Activated CD4-positive, alpha-beta T cell treated with anti-CD3 and anti-CD28 coated beads for 36 hours (primary cell): ENCODE results near the gene ONECUT3. TPM values are rescaled to one million over a fixed set of nuclear protein-coding genes. Genes with fewer than 3 reads are reported as not detected.

Experiments
- ATAC-seq: fragments of 200-7000 bp; cut with Tn5 transposase; one replicate; pipeline ENCODE4 v1.10.0; 2021; ENCODE audit warnings: mild to moderate bottlenecking, moderate library complexity
- CTCF ChIA-PET: fragments of 350-600 bp; sonication (Branson Sonifier 250); formaldehyde crosslinking; loops from one replicate; lab custom pipeline; 2021; ENCODE audit warnings: antibody characterized with exemption; lab: Charles Lee
- POLR2A ChIA-PET: fragments of 350-600 bp; sonication (Branson Sonifier 250); formaldehyde crosslinking; loops from one replicate; lab custom pipeline; 2021; ENCODE audit warnings: antibody characterized with exemption, inconsistent platforms; lab: Charles Lee
- DNase-seq: peaks from one replicate; pipeline ENCODE4 v3.0.0-alpha.2; 2020
- H3K27ac Mint-ChIP-seq: one replicate; pipeline ENCODE4 v1.8.0; 2021; ENCODE audit warnings: mixed read lengths
- H3K27me3 Mint-ChIP-seq: one replicate; pipeline ENCODE4 v1.8.0; 2021; ENCODE audit warnings: mixed read lengths
- H3K36me3 Mint-ChIP-seq: one replicate; pipeline ENCODE4 v1.8.0; 2021; ENCODE audit warnings: low read depth, mixed read lengths
- H3K4me1 Mint-ChIP-seq: one replicate; pipeline ENCODE4 v1.8.0; 2021; ENCODE audit warnings: mixed read lengths
- H3K4me3 Mint-ChIP-seq: one replicate; pipeline ENCODE4 v1.8.0; 2021; ENCODE audit warnings: mild to moderate bottlenecking, moderate library complexity, mixed read lengths
- H3K9me3 Mint-ChIP-seq: one replicate; pipeline ENCODE4 v1.8.0; 2021; ENCODE audit warnings: low read depth, mixed read lengths
- intact Hi-C, 2 experiments: fragments of 100-400 bp; cut with DNase I in 1 of 2; cut with micrococcal nuclease in 1 of 2; formaldehyde crosslinking; loops; one replicate each; pipeline versions ENCODE4 v1.14.2 to v1.15.1; 2022 to 2024; cut with DNase I, micrococcal nuclease
- microRNA-seq: library from miRNA; unstranded; fragments of <30 nt; microRNA quantifications from one replicate; pipeline ENCODE4 v1.2.0, GENCODE V29; 2021; ENCODE audit warnings: borderline replicate concordance
- total RNA-seq, 2 experiments: library from RNA; stranded (reverse); gene quantifications; one replicate each; pipeline ENCODE4 v1.2.3, GENCODE V29; 2021

ONECUT3 gene
- total RNA-seq, 2 experiments from 2014 or later: not detected

- H3K27me3 Mint-ChIP-seq: no peaks in the 10 kb centered on the region
- H3K36me3 Mint-ChIP-seq: peaks cover 7% of the 10 kb centered on the region
- no peaks in the 10 kb centered on the region for H3K9me3 Mint-ChIP-seq
- H3K4me3 Mint-ChIP-seq: no peak overlapping the region
- ChIA-PET CTCF (interaction anchor here (0.8 to 1.9 kb wide), 3 partner anchors 7 to 40 kb away, joined by 3 to 5 read pairs (median 4); no protein-coding TSS in a partner anchor), POLR2A (no interaction called here)
- H3K4me1 Mint-ChIP-seq: no peaks in the 10 kb centered on the region
- H3K27ac Mint-ChIP-seq: no peak overlapping the region
- intact Hi-C loops: no loop called here
- no peak for ATAC-seq
- no peak for DNase-seq
Observed at GRCh38 chr19:1830568-1830967, 77.3 kb downstream of the ONECUT3 start.

Small RNA genes lying within 50 kb of the gene (microRNA-seq; reads per million reads assigned to microRNA genes)
- 3.2 reads per million for gene MIR1909

Other genes starting within 250 kb of the ONECUT3 start
- gene ADAMTSL5, start 240.5 kb upstream of the ONECUT3 start, total RNA-seq: 1 to 10 TPM; 2.5 to 3.8 TPM
- not detected for gene PLK5, start 229.4 kb upstream of the ONECUT3 start, total RNA-seq
- gene MEX3D, start 185.2 kb upstream of the ONECUT3 start, total RNA-seq: 1 to 10 TPM; 6.2 to 6.7 TPM
- gene MBD3, start 160.6 kb upstream of the ONECUT3 start, total RNA-seq: 10 to 100 TPM; 68.9 to 87.5 TPM
- 100 to 1,000 TPM; 152 to 226 TPM for gene UQCR11, start 148.0 kb upstream of the ONECUT3 start, total RNA-seq
- 100 to 1,000 TPM; 115 to 133 TPM for gene TCF3, start 100.9 kb upstream of the ONECUT3 start, total RNA-seq
- gene ATP8B3, start 58.8 kb downstream of the ONECUT3 start, total RNA-seq: 1 to 10 TPM; 7.9 to 8.4 TPM
- gene REXO1, start 95.0 kb downstream of the ONECUT3 start, total RNA-seq: 10 to 100 TPM; 39.3 to 49.8 TPM
- 10 to 100 TPM; 22.5 to 28.8 TPM for gene KLF16, start 110.1 kb downstream of the ONECUT3 start, total RNA-seq
- gene ABHD17A, start 132.0 kb downstream of the ONECUT3 start, total RNA-seq: 10 to 100 TPM; 84.5 to 88.5 TPM
- 1 to 10 TPM; 5.6 to 6.1 TPM for gene ADAT3, start 151.9 kb downstream of the ONECUT3 start, total RNA-seq
- gene SCAMP4, start 151.9 kb downstream of the ONECUT3 start, total RNA-seq: 10 to 100 TPM; 20.5 to 25.6 TPM
- gene CSNK1G2, start 187.7 kb downstream of the ONECUT3 start, total RNA-seq: 10 to 100 TPM; 56.0 to 78.1 TPM